Tibial artery (tissue), 4 donors: ENCODE data around the gene MIGA2.
"Not testable (repeated sequence)": the region's sequence is repeated elsewhere in the genome, so short reads cannot be mapped to it uniquely, and the experiment has no call there.

Experiments
- DNase-seq, 2 donors: peaks; one replicate each; pipeline ENCODE4 v3.0.0-alpha.2; 2019
- H3K27ac ChIP-seq, 2 donors: fragments of 200-600 bp; sonication (generic) in 1 of 2; 1 replicate in 1 of 2; 2 replicates in 1 of 2; pipeline ENCODE4 v1.5.1; 2018 to 2019; ENCODE audit warnings: mild to moderate bottlenecking in 1 of 2
- H3K27me3 ChIP-seq, 2 donors: fragments of 200-600 bp; sonication (generic) in 1 of 2; one replicate each; pipeline versions ENCODE4 v1.5.1 to v1.6.0; 2016 to 2019
- H3K36me3 ChIP-seq, 3 donors: fragments of 200-600 bp; sonication (generic) in 2 of 3; one replicate each; pipeline ENCODE4 v1.5.1; 2016 to 2019; ENCODE audit warnings: mild to moderate bottlenecking in 2 of 3
- H3K4me1 ChIP-seq, 4 donors: fragments of 200-600 bp; sonication (generic) in 2 of 4; 1 replicate in 3 of 4; 2 replicates in 1 of 4; pipeline ENCODE4 v1.5.1; 2016 to 2019
- H3K4me3 ChIP-seq, 2 donors: fragments of 200-600 bp; sonication (generic) in 1 of 2; 1 replicate in 1 of 2; 2 replicates in 1 of 2; pipeline ENCODE4 v1.5.1; 2018 to 2019; ENCODE audit warnings: mild to moderate bottlenecking in 2 of 2
- H3K9me3 ChIP-seq, 3 donors: fragments of 200-600 bp; sonication (generic) in 1 of 3; one replicate each; pipeline ENCODE4 v1.5.1; 2016 to 2019
- CTCF ChIP-seq, 2 experiments: fragments of 200-600 bp in 1 of 2; fragments of 450-650 bp in 1 of 2; IDR thresholded peaks; one replicate each; pipeline ENCODE4 v1.5.1; 2017 to 2019; ENCODE audit warnings: antibody characterized with exemption in 2 of 2, mild to moderate bottlenecking in 1 of 2, moderate library complexity in 1 of 2
- intact Hi-C: fragments of 100-400 bp; cut with DNase I; formaldehyde crosslinking; loops from one replicate; pipeline ENCODE4 v1.15.0; 2023; ENCODE audit warnings: low total_unique reads

Gene MIGA2

GRCh38 chr9:129109537-129109903, 73.1 kb downstream of the MIGA2 start:
- peak overlapping the region; percentile 88 to 92 for H3K27ac ChIP-seq

GRCh38 chr9:129109952-129110739, 73.7 kb downstream of the MIGA2 start:
- Histone ChIP-seq H3K27me3 (no peaks in the 10 kb centered on the region), H3K4me1 (peaks cover 0 to 50% (median 27%) of the 10 kb centered on the region in 4 donors), H3K27ac (peak overlapping the region; percentile 88 to 92), H3K36me3 (peaks cover 5 to 36% (median 26%) of the 10 kb centered on the region in 3 donors), H3K4me3 (peak overlapping the region; percentile 80 to 84), H3K9me3 (no peaks in the 10 kb centered on the region)
- no peak for TF ChIP-seq CTCF (IDR thresholded peaks at IDR 0.05)
- DNase-seq = peak; percentile 70 to 85
- intact Hi-C loops = no loop called here

More at GRCh38 chr9:129109537-129109903, 73.1 kb downstream of the MIGA2 start:
- TF ChIP-seq CTCF (IDR thresholded peaks at IDR 0.05) = no peak
- DNase-seq = peak; percentile 65 to 77
- intact Hi-C loops = no loop called here
- no peaks in the 10 kb centered on the region for H3K9me3 ChIP-seq
- peak overlapping the region; percentile 80 to 84 for H3K4me3 ChIP-seq
- no peaks in the 10 kb centered on the region for H3K27me3 ChIP-seq
- peaks cover 0 to 50% (median 27%) of the 10 kb centered on the region in 4 donors for H3K4me1 ChIP-seq
- peaks cover 5 to 36% (median 26%) of the 10 kb centered on the region in 3 donors for H3K36me3 ChIP-seq

- DNase-seq = peak; percentile 97 to 99
- H3K4me1 ChIP-seq = peaks cover 0 to 50% (median 27%) of the 10 kb centered on the region in 4 donors
- intact Hi-C loops = no loop called here
- no peaks in the 10 kb centered on the region for H3K27me3 ChIP-seq
- H3K9me3 ChIP-seq = no peaks in the 10 kb centered on the region
- TF ChIP-seq CTCF (IDR thresholded peaks at IDR 0.05) = peak in 1 of 2 experiments; percentile 15
- peak within 1 kb of the TSS; percentile 88 to 92 for H3K27ac ChIP-seq
- H3K36me3 ChIP-seq = peaks cover 5 to 28% (median 22%) of the 10 kb centered on the region in 3 donors
- H3K4me3 ChIP-seq = peak within 1 kb of the TSS; percentile 80 to 84
Measured at GRCh38 chr9:129110740-129111527, 74.5 kb downstream of the MIGA2 start, which contains the start of the genes CRAT and PTPA. CRAT (minus strand) TSS chr9:129110793; CDS start chr9:129110509, 284 bp downstream. PTPA (plus strand) TSS chr9:129111415; CDS start chr9:129111601, 186 bp downstream.

GRCh38 chr9:129111528-129112151, 75.2 kb downstream of the MIGA2 start:
- peaks cover 5 to 21% (median 15%) of the 10 kb centered on the region in 3 donors for H3K36me3 ChIP-seq
- peak overlapping the region; percentile 88 to 92 for H3K27ac ChIP-seq
- no peaks in the 10 kb centered on the region for H3K27me3 ChIP-seq
- no peaks in the 10 kb centered on the region for H3K9me3 ChIP-seq
- intact Hi-C loops = no loop called here
- H3K4me1 ChIP-seq = peaks cover 0 to 50% (median 27%) of the 10 kb centered on the region in 4 donors
- DNase-seq = peak in 1 of 2 donors; percentile 52
- H3K4me3 ChIP-seq = peak overlapping the region; percentile 80 to 84
- no peak for TF ChIP-seq CTCF (IDR thresholded peaks at IDR 0.05)

GRCh38 chr9:129112526-129112925, 76.1 kb downstream of the MIGA2 start:
- H3K9me3 ChIP-seq, H3K27ac ChIP-seq, DNase-seq, intact Hi-C loops, H3K27me3 ChIP-seq: not testable (repeated sequence)
- Histone ChIP-seq H3K36me3 (peaks cover 2 to 12% (median 6%) of the 10 kb centered on the region in 3 donors), H3K4me3 (peak overlapping the region; percentile 80 to 84), H3K4me1 (peaks cover 0 to 50% (median 27%) of the 10 kb centered on the region in 4 donors)
